HG02885 (cell line): Measurements from ENCODE around the gene COL4A6.
A peak's percentile ranks its signal among the peaks of the same experiment; 100 is the strongest.

ENCODE experiments used
- ATAC-seq: cut with Tn5 transposase; IDR thresholded peaks from one replicate; pipeline ENCODE4 v1.9.1; 2021; ENCODE audit warnings: mild to moderate bottlenecking; ENCODE audit not compliant: unreplicated experiment, poor library complexity

The COL4A6 gene

GRCh38 chrX:108165383-108166111 is 272.7 kb downstream of the COL4A6 start:
- ATAC-seq, result no peak

GRCh38 chrX:108163333-108164082 is 274.7 kb downstream of the COL4A6 start:
- ATAC-seq, result no peak

DNA sequence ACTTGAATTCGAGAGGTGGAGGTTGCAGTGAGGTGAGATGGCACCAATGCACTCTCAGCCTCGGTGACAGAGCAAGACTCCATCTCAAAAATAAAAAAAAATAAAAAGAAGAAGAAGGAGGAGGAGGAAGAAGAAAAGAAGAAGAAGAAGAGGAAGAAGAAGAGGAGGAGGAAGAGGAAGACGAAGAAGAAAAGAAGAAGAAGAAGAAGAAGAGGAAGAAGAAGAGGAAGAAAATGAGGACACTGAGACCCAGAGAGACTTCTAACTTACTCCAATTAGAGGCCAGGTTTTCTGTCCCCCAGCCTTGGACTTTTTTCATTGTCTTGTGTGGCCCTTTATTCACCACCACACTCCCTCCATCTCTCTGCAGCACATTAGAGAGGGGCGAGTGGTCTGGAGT is 276.0 kb downstream of the COL4A6 start:
- no peak for ATAC-seq

GRCh38 chrX:108160309-108160708 is 277.9 kb downstream of the COL4A6 start:
- no peak for ATAC-seq

- no peak for ATAC-seq
These were observed 279.1 kb downstream of the COL4A6 start for GRCh38 chrX:108159028-108159670.

DNA sequence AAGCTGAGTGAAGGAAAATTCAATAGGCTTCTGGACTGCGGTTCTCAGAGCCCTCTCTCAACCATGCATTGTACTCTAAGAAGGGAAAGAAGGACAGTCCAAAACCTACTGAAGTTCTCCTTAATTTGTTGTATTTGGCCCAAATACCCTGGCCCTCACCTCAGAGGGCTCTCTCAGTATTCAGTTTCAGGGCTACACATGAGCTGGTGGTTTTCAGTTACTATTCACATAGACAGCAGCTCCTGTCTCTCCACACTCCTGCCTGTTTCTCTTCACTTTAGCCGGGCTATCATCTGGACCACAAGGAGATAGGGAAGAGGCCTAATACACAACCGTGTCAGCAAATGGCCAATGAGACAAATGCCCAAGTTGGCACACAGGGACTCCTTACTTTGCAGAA is 280.6 kb downstream of the COL4A6 start:
- no peak for ATAC-seq

DNA sequence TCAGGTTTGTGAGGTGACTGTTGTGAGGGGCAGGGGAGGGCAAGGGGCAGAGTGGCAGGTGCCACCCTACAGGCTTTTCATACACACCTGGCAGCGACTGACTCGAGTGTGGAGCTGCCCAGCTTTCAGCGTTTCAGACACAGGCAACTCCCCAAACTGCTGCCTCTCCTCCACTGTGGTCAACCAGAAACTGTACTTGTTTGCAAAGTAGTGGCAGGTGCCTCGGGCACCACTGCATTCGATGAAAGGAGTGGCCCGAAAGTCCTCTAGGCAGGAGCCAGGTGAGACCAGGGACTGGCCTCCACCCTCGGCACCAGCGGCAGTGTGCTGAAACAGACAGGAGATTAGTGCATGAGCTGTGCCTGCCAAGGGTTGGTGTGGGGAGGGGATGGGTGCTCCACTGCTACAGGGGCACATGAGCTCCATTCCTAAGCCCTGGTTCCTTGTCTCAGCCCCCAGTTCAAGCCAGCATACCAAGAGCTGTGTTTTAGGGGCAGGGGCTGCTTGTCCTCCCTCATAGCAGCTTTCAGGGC is 281.2 kb downstream of the COL4A6 start:
- no peak for ATAC-seq

DNA sequence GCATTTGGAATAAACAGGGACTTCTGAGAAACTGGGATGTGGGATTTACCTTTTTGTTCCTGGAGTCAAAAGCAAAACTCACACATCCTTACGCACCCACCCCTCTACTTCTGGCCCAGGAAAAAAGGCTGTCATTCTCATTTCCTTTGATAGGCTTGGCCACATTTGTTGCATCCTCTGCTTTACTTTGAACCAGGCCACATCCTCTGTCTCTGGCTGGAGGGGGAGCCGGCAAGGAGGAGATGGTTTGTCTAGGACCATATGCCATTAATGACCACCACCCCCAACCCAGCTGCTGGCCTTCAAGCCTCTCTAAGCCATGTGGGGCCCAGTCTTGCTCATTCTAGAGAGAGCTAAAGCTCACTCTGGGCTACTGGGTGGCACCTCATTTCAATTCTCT is 282.1 kb downstream of the COL4A6 start:
- no peak for ATAC-seq

DNA sequence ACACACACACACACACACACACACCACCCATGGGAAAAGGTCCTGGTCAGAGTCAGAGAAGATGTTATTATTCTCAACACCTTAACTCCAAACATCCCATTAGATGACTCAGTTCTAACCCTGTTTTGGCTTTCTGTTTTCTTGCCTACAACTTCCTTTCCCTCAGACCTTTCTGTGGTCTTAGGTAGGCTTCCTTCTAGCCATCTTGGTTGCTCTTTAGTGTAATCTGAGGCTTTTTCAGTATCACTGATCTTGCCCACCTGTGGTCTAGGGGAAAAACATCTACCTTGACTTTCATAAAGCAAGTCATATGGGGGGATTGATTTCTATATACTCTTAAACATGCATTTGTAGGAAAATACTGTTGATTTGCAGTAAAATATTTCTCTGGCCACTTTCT is 289.7 kb downstream of the COL4A6 start:
- peak; percentile 87 for ATAC-seq

DNA sequence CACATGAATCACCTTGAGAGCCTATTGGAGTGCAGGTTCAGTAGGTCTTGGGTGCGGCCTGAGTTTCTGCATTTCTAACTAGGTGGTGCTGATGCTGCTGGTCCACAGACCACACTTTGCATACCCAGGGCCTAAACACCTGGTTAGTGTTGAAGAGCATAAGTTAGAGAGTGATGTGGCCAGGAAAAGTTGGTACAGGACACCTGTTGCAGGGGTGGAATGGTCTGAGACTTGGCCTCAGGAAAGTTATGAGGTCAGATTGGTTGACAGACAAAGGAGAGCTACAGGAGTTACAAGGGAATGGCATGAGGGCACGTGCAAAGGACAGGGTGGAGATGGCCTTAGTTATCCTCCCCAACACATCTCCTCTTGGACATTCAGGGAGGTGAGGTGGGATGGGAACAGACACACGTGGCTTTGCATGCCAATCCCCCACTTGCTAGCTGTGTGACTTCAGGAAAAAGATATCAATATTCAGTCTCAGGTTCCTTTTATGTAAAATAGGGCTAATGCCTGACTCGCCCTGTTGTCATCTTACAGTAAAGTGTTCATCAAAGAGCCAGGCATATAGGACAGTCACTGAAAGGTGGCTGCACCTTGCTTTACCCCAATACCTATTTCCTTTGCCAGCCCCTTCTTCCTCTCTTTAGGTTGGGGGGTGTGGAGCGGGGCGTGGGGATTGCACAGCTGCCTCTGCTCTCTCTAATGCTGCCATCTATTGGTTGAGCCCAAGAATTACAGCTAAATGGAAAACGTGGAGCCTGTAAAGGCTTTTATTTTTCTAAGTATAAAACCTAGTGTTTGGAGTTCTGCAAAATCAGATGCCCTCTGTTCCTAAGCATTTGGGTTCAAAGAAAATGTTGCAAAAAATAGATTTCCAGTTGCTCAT is 299.2 kb downstream of the COL4A6 start:
- ATAC-seq, result no peak

GRCh38 chrX:108134724-108135123 is 303.5 kb downstream of the COL4A6 start:
- ATAC-seq, result no peak

GRCh38 chrX:108132876-108133275 is 305.3 kb downstream of the COL4A6 start:
- no peak for ATAC-seq

DNA sequence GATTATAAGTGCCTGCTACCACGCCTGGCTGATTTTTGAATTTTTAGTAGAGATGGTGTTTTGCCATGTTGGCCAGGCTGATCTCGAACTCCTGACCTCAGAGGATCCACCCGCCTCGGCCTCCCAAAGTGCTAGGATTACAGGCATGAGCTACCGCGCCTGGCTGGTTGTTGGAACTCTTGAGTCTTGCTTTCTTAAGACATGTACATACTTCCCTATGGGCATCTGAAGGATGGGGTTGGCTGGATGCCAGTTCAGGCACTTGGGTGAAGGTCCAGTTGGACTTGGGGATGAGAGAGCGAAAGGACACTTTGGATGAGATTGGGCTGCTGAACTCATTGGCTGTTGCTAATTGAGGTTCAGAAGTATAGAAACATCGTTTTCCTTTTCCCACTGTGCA is 306.2 kb downstream of the COL4A6 start:
- no peak for ATAC-seq

DNA sequence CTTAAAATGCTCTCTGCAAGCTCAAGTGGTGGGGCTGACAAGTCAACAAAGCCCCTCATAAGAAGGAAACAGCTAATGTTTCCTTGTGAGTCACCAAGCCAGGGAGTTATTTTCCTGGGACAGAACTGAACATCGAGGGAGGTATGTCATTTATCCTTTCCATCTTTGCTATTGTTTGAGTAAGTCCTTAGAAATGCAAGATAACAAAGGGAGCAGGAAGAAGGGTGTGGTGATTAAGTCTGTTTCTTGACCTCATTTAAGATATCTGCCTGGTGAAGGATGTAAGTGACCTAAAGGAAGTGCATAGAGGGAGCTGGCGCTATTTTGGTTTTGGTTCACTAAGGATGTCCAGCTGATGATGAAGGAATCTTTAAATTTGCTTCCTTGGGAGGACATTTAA is 306.8 kb downstream of the COL4A6 start:
- ATAC-seq, result no peak

- no peak for ATAC-seq
These were observed 307.3 kb downstream of the COL4A6 start for GRCh38 chrX:108130889-108131288.

GRCh38 chrX:108127152-108127551 is 311.1 kb downstream of the COL4A6 start:
- no peak for ATAC-seq

DNA sequence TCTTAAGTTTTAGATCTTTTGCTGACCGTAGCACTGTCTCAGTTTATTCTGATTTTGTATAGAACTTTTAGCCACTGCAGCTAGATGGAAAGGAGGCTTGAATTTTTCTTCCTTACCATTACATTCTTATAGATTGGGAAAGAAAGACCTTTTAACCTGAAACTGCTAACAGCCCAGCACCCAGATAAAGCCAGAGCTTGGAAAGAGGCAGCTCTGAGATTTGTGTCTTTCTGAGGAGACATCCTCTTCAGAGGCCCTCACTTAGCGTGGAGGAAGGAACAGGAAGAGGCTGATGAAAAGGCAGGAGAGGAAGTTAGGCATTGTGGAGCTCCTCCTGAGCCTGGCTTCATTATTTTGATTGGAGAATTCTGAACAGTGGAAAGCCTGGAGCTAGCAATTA is 311.6 kb downstream of the COL4A6 start:
- no peak for ATAC-seq

GRCh38 chrX:108123591-108124366 is 314.4 kb downstream of the COL4A6 start:
- no peak for ATAC-seq

- no peak for ATAC-seq
These were observed 315.5 kb downstream of the COL4A6 start for GRCh38 chrX:108122748-108123147.
